RWPE1 (cell line): ENCODE data around the gene PTH2.
"Not testable (repeated sequence)": the region's sequence is repeated elsewhere in the genome, so short reads cannot be mapped to it uniquely, and the experiment has no call there.

Experiments
- CTCF ChIA-PET: fragments of 350-600 bp; sonication (Branson Sonifier 250); formaldehyde crosslinking; extraction: SDS; loops from one replicate; lab custom pipeline; 2021; lab: Yijun Ruan, JAX
- POLR2A ChIA-PET: fragments of 400-600 bp; formaldehyde crosslinking; extraction: SDS; loops from one replicate; lab custom pipeline; 2020; ENCODE audit warnings: antibody characterized with exemption; ENCODE audit not compliant: low non-redundant PET; lab: Yijun Ruan, JAX
- DNase-seq: peaks from one replicate; pipeline ENCODE4 v3.0.0; 2012; ENCODE audit warnings: low spot score
- H3K27ac ChIP-seq: fragments of 450-650 bp; 2 replicates; pipeline ENCODE4 v1.5.1; 2017
- TF ChIP-seq, protein P1 (sequence below): fragments of 450-650 bp; conservative IDR thresholded peaks from 2 replicates; pipeline ENCODE4 v1.5.1; 2017; ENCODE audit warnings: low read depth, mild to moderate bottlenecking

PTH2 gene

DNA sequence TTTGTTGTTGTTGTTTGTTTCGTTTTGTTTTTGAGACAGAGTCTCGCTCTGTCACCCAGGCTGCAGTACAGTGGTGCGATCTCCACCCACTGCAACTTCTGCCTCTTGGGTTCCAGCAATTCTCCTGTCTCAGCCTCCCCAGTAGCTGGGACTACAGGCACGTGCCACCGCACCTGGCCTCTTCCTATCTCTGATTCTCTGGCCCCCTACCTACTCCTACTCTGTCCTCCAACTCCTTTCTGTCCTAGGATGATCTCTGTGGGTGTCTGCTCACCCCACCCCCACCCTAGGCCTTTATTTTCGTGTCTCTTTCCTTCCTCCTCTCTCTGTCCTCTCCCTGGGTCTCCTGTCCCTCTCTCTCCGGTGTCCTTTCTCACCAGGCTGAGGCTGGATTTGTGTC lies 27.2 kb upstream of the PTH2 start:
- H3K27ac ChIP-seq, result peak overlapping the region; percentile 98
- POLR2A ChIA-PET, result interaction anchor here (0.6 kb wide), 1 partner anchor 143 kb away, joined by 11 read pairs; no protein-coding TSS in a partner anchor
- CTCF ChIA-PET, result interaction anchor here (0.8 kb wide), 1 partner anchor 34 kb away, joined by 3 read pairs; no protein-coding TSS in a partner anchor

DNA sequence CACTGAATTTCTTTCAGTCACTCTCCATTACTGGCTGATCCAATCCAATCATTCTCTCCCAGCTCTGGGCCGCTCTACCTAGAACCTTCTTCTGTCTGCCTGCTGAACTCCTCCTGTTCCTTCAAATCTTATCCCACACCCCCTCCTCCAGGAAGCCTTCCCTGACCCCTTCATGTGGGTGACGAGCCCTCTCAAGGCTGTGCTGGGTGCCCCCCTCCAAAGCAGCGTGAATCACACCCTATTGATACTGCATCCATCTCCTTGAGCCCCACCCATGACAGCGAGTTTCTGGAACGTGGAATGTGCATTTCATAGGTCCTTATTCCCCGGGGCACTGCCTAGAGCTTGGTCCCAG lies 25.2 kb upstream of the PTH2 start:
- no peak for DNase-seq
- H3K27ac ChIP-seq, result peak overlapping the region; percentile 49

More for the DNA sequence above, 27.2 kb upstream of the PTH2 start:
- DNase-seq, result no peak
- TF ChIP-seq, protein P1, sequence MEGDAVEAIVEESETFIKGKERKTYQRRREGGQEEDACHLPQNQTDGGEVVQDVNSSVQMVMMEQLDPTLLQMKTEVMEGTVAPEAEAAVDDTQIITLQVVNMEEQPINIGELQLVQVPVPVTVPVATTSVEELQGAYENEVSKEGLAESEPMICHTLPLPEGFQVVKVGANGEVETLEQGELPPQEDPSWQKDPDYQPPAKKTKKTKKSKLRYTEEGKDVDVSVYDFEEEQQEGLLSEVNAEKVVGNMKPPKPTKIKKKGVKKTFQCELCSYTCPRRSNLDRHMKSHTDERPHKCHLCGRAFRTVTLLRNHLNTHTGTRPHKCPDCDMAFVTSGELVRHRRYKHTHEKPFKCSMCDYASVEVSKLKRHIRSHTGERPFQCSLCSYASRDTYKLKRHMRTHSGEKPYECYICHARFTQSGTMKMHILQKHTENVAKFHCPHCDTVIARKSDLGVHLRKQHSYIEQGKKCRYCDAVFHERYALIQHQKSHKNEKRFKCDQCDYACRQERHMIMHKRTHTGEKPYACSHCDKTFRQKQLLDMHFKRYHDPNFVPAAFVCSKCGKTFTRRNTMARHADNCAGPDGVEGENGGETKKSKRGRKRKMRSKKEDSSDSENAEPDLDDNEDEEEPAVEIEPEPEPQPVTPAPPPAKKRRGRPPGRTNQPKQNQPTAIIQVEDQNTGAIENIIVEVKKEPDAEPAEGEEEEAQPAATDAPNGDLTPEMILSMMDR, result no peak

DNA sequence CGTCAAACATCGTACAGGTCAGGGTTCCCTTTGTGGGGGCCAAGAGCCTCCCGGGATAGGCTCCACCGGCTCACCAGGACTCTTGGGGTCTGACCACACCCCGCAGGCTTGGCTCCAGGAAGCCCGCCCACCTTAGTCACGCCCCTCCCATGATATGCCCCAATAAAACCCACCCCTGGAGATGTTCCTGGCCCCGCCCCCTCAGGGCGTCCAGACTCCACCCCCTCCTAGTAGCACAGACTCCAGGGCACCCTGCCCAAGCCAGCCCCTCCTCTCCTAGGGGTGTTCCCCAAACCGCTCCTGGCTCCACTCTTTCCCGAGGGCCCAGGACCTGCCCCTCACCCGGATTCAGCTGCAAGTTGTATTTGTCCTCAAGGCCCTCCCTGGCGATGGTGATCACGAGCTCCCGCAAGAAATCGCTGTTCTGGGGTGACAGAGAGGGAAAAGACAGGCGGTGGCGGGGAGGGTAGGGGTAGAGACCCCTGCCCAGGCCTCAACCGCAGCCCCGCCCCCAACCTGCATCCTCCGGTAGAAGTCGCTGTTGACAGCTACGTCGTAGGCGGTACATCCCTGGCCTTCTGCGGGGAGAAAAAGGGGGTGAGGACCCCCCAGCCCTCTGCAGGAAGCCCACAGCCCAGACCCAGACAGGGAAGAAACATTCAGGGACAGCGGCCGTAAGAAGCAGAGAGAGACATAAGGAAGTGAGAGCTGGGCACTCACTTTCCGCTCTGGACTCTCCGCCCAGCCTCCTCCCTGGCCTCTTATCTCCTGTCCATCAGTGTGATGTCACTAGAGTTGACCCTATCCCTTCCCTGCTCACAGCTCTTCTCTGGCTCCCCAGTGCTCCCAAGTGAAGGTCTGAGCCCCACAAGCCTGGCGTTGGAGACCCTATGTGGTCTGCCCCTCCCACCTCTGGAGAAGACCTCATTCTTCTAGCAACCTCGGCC lies 24.5 kb upstream of the PTH2 start:
- H3K27ac ChIP-seq, result peak overlapping the region; percentile 49
- ChIA-PET POLR2A (no interaction called here), CTCF (no interaction called here)
- no peak for DNase-seq
- TF ChIP-seq, protein P1, result no peak

More for the DNA sequence above, 25.2 kb upstream of the PTH2 start:
- ChIA-PET CTCF (no interaction called here), POLR2A (no interaction called here)
- TF ChIP-seq, protein P1, result no peak

DNA sequence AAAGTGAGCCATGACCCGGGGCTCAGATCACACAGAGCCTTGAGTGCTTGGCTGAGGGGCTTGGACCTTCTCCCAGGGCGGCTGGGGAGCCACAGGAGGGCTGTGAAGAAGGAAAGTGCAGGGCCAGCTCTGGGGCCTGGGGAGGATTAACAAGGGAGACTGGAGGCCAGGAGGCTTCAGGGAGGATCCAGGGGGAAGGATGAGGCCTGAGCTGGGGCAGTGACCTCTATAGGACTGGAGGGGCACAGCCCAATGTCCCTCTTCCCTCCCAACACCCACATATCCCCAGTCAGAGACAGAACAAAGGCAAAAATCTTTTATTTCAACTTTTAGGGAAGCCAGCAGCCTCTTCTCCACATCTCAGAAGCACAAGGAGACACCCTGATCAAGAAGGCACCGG lies 22.8 kb upstream of the PTH2 start:
- CTCF ChIA-PET, result interaction anchor here (0.6 to 1.6 kb wide), 2 partner anchors 54 to 245 kb away, joined by 3 to 6 read pairs; no protein-coding TSS in a partner anchor
- DNase-seq, result no peak
- POLR2A ChIA-PET, result no interaction called here
- peak overlapping the region; percentile 49 for H3K27ac ChIP-seq
- TF ChIP-seq, protein P1, result no peak

DNA sequence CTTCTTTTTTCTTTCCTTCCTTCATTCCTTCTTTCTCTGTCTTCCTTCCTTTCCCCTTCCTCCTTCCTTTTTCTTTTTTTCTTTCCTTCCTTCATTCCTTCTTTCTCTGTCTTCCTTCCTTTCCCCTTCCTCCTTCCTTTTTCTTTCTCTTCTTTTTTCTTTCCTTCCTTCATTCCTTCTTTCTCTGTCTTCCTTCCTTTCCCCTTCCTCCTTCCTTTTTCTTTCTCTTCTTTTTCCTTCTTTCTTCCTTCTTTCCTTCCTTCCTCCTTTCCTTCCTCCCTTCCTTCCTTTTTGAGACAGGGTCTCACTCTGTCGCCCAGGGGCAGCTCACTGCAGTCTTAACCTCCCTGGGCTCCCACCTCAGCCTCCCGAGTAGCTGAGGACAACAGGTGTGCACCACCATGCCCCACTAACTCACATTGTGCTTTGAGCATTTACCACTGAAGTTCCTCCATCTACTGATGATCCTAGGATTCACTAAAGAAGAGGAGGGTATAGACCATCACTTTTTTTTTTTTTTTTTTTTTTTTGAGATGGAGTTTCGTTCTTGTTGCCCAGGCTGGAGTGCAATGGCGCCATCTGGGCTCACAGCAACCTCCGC lies 21.0 kb upstream of the PTH2 start:
- DNase-seq, POLR2A ChIA-PET: not testable (repeated sequence)
- H3K27ac ChIP-seq, result peak overlapping the region; percentile 84; the same call in 1 of the 2 replicates
- CTCF ChIA-PET, result interaction anchor here (0.6 to 1.7 kb wide), 7 partner anchors 48 to 1013 kb away, joined by 3 to 8 read pairs (median 6); no protein-coding TSS in a partner anchor

DNA sequence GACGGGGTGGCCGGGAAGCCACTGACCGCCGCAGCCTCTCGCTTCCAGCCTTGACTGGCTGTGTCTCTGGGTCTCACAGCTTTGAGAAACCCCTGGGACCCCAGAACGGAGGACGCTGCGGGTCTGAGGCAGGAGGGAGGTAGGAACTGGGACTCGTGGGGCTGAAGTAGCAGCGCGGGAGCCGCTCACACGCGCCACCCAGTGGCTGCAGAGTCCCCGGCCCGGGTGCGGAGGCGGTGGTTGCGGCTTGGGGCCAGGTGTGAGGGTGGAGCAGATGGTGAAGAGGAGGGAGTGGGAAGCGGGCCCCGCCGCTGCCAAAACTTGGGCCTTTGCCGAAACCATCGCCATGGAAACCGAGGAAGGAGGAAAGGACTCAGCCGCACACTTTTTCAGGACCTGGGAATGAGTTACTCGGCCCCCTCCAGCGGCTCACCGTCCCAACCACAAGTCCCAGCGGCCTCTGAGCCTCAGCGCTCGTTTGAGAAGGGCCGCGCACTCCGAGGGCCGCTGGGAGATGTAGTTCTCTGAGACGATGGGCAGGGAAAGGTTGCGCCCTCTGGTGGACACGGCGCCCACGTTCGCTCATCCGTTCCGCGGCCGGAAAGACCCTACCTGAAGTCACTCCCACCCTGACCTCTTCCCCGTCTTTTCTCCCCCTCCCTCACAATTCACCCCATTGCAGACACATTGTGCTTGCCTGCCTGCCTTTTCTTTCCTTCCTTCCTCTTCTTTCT lies 20.3 kb upstream of the PTH2 start:
- DNase-seq, result peak; percentile 89
- TF ChIP-seq, protein P1, result peak; percentile 96
- CTCF ChIA-PET, result interaction anchor here (0.6 to 1.7 kb wide), 10 partner anchors 23 to 961 kb away, joined by 3 to 6 read pairs (median 3); no protein-coding TSS in a partner anchor
- H3K27ac ChIP-seq, result peak overlapping the region; percentile 84
- POLR2A ChIA-PET, result no interaction called here
